ENCODE measurements around the gene HRH4. TPM values are rescaled to one million over a fixed set of nuclear protein-coding genes. Genes with fewer than 3 reads are reported as not detected.

The HRH4 gene, protein sequence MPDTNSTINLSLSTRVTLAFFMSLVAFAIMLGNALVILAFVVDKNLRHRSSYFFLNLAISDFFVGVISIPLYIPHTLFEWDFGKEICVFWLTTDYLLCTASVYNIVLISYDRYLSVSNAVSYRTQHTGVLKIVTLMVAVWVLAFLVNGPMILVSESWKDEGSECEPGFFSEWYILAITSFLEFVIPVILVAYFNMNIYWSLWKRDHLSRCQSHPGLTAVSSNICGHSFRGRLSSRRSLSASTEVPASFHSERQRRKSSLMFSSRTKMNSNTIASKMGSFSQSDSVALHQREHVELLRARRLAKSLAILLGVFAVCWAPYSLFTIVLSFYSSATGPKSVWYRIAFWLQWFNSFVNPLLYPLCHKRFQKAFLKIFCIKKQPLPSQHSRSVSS
- not detected in 2 replicates for total RNA-seq
- long read RNA-seq: 0 reads

DNA sequence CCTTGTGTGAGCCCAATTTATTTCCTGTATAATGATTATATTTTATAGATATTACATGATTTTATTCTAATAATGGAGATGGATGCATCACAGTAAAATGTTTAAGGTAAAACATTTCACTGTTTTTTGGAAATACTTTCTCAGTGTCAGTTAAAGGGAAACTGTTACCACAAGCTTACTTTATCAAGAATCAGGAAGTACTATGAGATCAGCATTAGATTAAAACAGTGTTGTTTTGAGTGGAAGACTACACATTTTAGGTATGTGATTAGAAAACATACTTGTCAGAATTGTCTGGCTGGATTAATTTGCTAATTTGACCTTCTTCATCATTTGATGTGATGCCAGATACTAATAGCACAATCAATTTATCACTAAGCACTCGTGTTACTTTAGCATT lies at the start of gene HRH4:
Gene HRH4 (plus strand): TSS at position 250 of the 400 bp plus-strand sequence. CDS start 92 bp downstream, at position 342.
- no peaks in the 10 kb centered on the region for H3K27me3 Mint-ChIP-seq
- TF ChIP-seq, protein P1, sequence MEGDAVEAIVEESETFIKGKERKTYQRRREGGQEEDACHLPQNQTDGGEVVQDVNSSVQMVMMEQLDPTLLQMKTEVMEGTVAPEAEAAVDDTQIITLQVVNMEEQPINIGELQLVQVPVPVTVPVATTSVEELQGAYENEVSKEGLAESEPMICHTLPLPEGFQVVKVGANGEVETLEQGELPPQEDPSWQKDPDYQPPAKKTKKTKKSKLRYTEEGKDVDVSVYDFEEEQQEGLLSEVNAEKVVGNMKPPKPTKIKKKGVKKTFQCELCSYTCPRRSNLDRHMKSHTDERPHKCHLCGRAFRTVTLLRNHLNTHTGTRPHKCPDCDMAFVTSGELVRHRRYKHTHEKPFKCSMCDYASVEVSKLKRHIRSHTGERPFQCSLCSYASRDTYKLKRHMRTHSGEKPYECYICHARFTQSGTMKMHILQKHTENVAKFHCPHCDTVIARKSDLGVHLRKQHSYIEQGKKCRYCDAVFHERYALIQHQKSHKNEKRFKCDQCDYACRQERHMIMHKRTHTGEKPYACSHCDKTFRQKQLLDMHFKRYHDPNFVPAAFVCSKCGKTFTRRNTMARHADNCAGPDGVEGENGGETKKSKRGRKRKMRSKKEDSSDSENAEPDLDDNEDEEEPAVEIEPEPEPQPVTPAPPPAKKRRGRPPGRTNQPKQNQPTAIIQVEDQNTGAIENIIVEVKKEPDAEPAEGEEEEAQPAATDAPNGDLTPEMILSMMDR (IDR thresholded peaks at IDR 0.05; ENCODE audit: unreplicated experiment): no peak
- peaks cover 3% of the 10 kb centered on the region for H3K9me3 Mint-ChIP-seq (ENCODE audit: low read depth)
- H3K4me3 Mint-ChIP-seq (ENCODE audit: low read depth): no peak within 1 kb of the TSS
- DNase-seq (ENCODE audit: low spot score, unreplicated experiment): no peak
- H3K36me3 Mint-ChIP-seq (ENCODE audit: insufficient read depth): peaks cover 4% of the 10 kb centered on the region
- no peak within 1 kb of the TSS for H3K27ac Mint-ChIP-seq
- no peaks in the 10 kb centered on the region for H3K4me1 Mint-ChIP-seq (ENCODE audit: low read depth)

DNA sequence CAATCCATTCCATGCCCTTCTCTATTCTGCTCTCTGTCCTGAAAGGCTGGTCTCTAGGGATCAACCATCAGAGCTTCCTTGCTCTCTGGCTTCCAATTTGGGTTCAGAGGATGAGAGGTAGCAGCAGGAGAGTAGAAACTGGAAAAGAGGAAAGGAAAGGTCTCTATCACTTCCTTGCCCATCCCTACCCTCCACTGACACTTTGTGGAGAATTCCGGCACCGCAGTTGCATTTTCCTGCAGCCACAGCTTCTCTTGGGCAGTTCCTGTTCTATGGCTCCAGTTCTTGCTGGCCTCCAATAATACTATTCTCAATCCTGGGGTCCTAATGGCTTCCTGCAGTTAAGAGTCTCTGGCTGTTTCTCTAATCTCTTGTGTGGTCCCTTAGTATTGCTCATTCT lies 47.3 kb upstream of the HRH4 start:
- TF ChIP-seq, protein P1 (IDR thresholded peaks at IDR 0.05; ENCODE audit: unreplicated experiment): no peak
- Mint-ChIP-seq H3K27me3 (peaks cover 4% of the 10 kb centered on the region), H3K27ac (no peak overlapping the region), H3K4me3 (ENCODE audit: low read depth) (no peak overlapping the region), H3K9me3 (ENCODE audit: low read depth) (no peaks in the 10 kb centered on the region), H3K36me3 (ENCODE audit: insufficient read depth) (no peaks in the 10 kb centered on the region), H3K4me1 (ENCODE audit: low read depth) (no peaks in the 10 kb centered on the region)
- DNase-seq (ENCODE audit: low spot score, unreplicated experiment): no peak

DNA sequence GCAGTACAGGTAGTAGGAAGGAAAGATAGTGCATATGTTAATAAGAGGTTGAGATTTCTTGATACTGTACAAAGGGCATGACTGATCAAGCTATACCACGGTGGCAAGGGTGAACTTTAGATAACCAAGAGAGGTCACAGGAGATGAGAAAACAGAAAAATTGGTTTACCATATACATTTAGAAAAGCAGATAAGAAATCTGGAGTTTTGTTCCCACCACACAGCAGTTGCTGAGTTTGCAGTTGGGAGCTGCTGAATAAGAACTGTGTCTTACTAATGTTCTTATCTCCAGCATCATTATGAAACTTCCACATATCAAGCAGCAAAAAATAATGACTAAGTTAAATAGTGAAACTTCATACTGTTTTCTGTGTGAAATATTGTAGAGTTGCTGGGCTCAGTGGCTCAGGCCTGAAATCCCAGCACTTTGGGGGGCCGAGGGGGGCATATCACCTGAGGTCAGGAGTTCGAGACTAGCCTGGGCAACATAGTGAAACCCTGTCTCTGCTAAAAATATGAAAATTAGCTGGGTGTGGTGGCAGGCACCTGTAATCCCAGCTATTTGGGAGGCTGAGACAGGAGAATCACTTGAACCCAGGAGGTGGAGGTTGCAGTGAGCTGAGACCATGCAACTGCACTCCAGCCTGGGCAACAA lies 46.0 kb upstream of the HRH4 start:
- Mint-ChIP-seq H3K9me3 (ENCODE audit: low read depth) (no peaks in the 10 kb centered on the region), H3K4me1 (ENCODE audit: low read depth) (no peaks in the 10 kb centered on the region), H3K27ac (no peak overlapping the region), H3K4me3 (ENCODE audit: low read depth) (no peak overlapping the region), H3K36me3 (ENCODE audit: insufficient read depth) (no peaks in the 10 kb centered on the region), H3K27me3 (no peaks in the 10 kb centered on the region)
- no peak for DNase-seq (ENCODE audit: low spot score, unreplicated experiment)
- TF ChIP-seq, protein P1 (IDR thresholded peaks at IDR 0.05; ENCODE audit: unreplicated experiment): no peak

DNA sequence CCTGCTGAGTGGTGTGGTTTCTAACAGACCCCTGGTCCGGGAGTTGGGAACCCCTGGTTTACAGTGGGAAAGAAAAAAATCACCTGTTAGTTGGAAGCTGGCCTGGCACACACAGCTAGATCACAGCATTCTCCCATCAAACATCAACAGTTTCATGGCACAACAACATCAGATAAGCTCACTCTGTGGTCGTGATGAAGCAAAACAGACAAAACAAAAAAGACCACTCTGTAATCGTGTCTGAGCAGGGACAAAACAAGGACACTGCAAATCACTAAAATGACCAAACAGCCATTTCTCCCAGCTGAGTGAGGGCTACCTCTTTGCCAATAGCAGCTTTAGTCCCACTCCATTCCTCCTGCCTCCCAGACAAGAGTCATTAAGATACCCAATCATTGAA lies 43.0 kb upstream of the HRH4 start:
- Mint-ChIP-seq H3K27ac (no peak overlapping the region), H3K4me1 (ENCODE audit: low read depth) (peaks cover 9% of the 10 kb centered on the region), H3K36me3 (ENCODE audit: insufficient read depth) (no peaks in the 10 kb centered on the region), H3K4me3 (ENCODE audit: low read depth) (no peak overlapping the region), H3K9me3 (ENCODE audit: low read depth) (no peaks in the 10 kb centered on the region), H3K27me3 (no peaks in the 10 kb centered on the region)
- TF ChIP-seq, protein P1 (IDR thresholded peaks at IDR 0.05; ENCODE audit: unreplicated experiment): no peak
- DNase-seq (ENCODE audit: low spot score, unreplicated experiment): no peak

DNA sequence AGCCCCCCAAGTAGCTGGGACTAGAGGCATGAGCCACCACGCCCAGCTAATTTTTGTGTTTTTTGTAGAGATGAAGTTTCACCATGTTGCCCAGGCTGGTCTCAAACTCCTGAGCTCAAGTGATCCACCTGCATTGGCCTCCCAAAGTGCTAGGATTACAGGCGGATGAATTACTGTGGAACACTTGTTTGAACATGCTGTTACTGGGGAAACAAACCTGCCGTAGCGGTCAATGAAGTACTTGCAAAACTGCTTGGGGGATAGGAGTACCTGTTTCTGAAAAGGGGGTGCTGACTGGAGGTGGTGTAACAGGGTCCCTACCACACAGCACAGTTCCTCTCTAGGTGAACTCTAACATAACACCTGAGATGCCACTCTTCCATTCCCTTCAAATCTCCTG lies 39.9 kb upstream of the HRH4 start:
- H3K4me1 Mint-ChIP-seq (ENCODE audit: low read depth): peaks cover 10% of the 10 kb centered on the region
- H3K9me3 Mint-ChIP-seq (ENCODE audit: low read depth): peaks cover 2% of the 10 kb centered on the region
- H3K27ac Mint-ChIP-seq: no peak overlapping the region
- no peaks in the 10 kb centered on the region for H3K36me3 Mint-ChIP-seq (ENCODE audit: insufficient read depth)
- no peak for DNase-seq (ENCODE audit: low spot score, unreplicated experiment)
- TF ChIP-seq, protein P1 (IDR thresholded peaks at IDR 0.05; ENCODE audit: unreplicated experiment): no peak
- H3K27me3 Mint-ChIP-seq: peaks cover 14% of the 10 kb centered on the region
- no peak overlapping the region for H3K4me3 Mint-ChIP-seq (ENCODE audit: low read depth)

All from progenitor cell of endocrine pancreas (in vitro differentiated cells).